DMS53 (cell line): ENCODE results near the gene IL17REL.

Experiments
- DNase-seq: peaks from one replicate; lab custom pipeline; 2025; lab: John Stamatoyannopoulos, UW

Gene IL17REL

GRCh38 chr22:49966774-49967705, 45.5 kb downstream of the IL17REL start:
- DNase-seq, result no peak

GRCh38 chr22:49966041-49966773, 46.4 kb downstream of the IL17REL start:
- DNase-seq, result no peak

GRCh38 chr22:49965091-49966040, 47.2 kb downstream of the IL17REL start:
- no peak for DNase-seq

- no peak for DNase-seq
Observed at GRCh38 chr22:49964136-49965090, 48.2 kb downstream of the IL17REL start.

GRCh38 chr22:49963647-49964026, 48.9 kb downstream of the IL17REL start:
- DNase-seq, result no peak

GRCh38 chr22:49962751-49963646, 49.6 kb downstream of the IL17REL start:
- DNase-seq, result no peak

GRCh38 chr22:49962012-49962750, 50.4 kb downstream of the IL17REL start:
- peak; percentile 95 for DNase-seq

- DNase-seq, result no peak
Observed at GRCh38 chr22:49961601-49962011, 51.0 kb downstream of the IL17REL start.

GRCh38 chr22:49961005-49961600, 51.5 kb downstream of the IL17REL start:
- peak; percentile 70 for DNase-seq

GRCh38 chr22:49960159-49961004, 52.2 kb downstream of the IL17REL start, which contains the start of gene PIM3:
Gene PIM3, plus strand, starts transcription at chr22:49960772. Its CDS starts 176 bp downstream, at chr22:49960948.
- peak; percentile 97 for DNase-seq

GRCh38 chr22:49959782-49960158, 52.8 kb downstream of the IL17REL start:
- DNase-seq, result peak; percentile 87

- peak; percentile 70 for DNase-seq
Observed at GRCh38 chr22:49958931-49959781, 53.4 kb downstream of the IL17REL start.

GRCh38 chr22:49958366-49958921, 54.1 kb downstream of the IL17REL start:
- no peak for DNase-seq

GRCh38 chr22:49957826-49958365, 54.7 kb downstream of the IL17REL start:
- no peak for DNase-seq

- DNase-seq, result no peak
Observed at GRCh38 chr22:49956914-49957825, 55.4 kb downstream of the IL17REL start.
